ENCODE measurements around the gene MITF.
"Not testable (repeated sequence)": the region's sequence is repeated elsewhere in the genome, so short reads cannot be mapped to it uniquely, and the experiment has no call there.

MITF gene

GRCh38 chr3:69781593-69781992, 42.3 kb downstream of the MITF start:
- Histone ChIP-seq H3K9me3 (ENCODE audit: control insufficient read depth, low read length) (no peaks in the 10 kb centered on the region), H3K36me3 (ENCODE audit: control insufficient read depth, insufficient read depth, low read length) (no peaks in the 10 kb centered on the region), H3K27me3 (replicated peaks; ENCODE audit: control insufficient read depth, insufficient read depth, low read length, poor library complexity, severe bottlenecking) (no peaks in the 10 kb centered on the region), H3K4me1 (ENCODE audit: control insufficient read depth, insufficient read depth, low read length, poor library complexity, severe bottlenecking) (no peaks in the 10 kb centered on the region), H3K4me3 (ENCODE audit: insufficient read depth, low read depth, low read length, poor library complexity, severe bottlenecking) (no peak overlapping the region), H3K27ac (ENCODE audit: insufficient read depth, low read length, poor library complexity, severe bottlenecking) (no peak overlapping the region)
- DNase-seq = no peak

- H3K9me3 ChIP-seq (ENCODE audit: control insufficient read depth, low read length) = no peaks in the 10 kb centered on the region
- H3K36me3 ChIP-seq (ENCODE audit: control insufficient read depth, insufficient read depth, low read length) = no peaks in the 10 kb centered on the region
- no peaks in the 10 kb centered on the region for H3K27me3 ChIP-seq (replicated peaks; ENCODE audit: control insufficient read depth, insufficient read depth, low read length, poor library complexity, severe bottlenecking)
- no peak for DNase-seq
- no peak overlapping the region for H3K4me3 ChIP-seq (ENCODE audit: insufficient read depth, low read depth, low read length, poor library complexity, severe bottlenecking)
- H3K27ac ChIP-seq (ENCODE audit: insufficient read depth, low read length, poor library complexity, severe bottlenecking) = no peak overlapping the region
- H3K4me1 ChIP-seq (ENCODE audit: control insufficient read depth, insufficient read depth, low read length, poor library complexity, severe bottlenecking) = no peaks in the 10 kb centered on the region
These were observed 45.8 kb downstream of the MITF start for GRCh38 chr3:69784954-69785514.

GRCh38 chr3:69785769-69786320, 46.6 kb downstream of the MITF start:
- Histone ChIP-seq H3K27me3 (replicated peaks; ENCODE audit: control insufficient read depth, insufficient read depth, low read length, poor library complexity, severe bottlenecking) (no peaks in the 10 kb centered on the region), H3K4me3 (ENCODE audit: insufficient read depth, low read depth, low read length, poor library complexity, severe bottlenecking) (no peak overlapping the region), H3K9me3 (ENCODE audit: control insufficient read depth, low read length) (no peaks in the 10 kb centered on the region), H3K27ac (ENCODE audit: insufficient read depth, low read length, poor library complexity, severe bottlenecking) (no peak overlapping the region), H3K4me1 (ENCODE audit: control insufficient read depth, insufficient read depth, low read length, poor library complexity, severe bottlenecking) (no peaks in the 10 kb centered on the region), H3K36me3 (ENCODE audit: control insufficient read depth, insufficient read depth, low read length) (no peaks in the 10 kb centered on the region)
- no peak for DNase-seq

GRCh38 chr3:69786854-69787253, 47.6 kb downstream of the MITF start:
- Histone ChIP-seq H3K4me1 (ENCODE audit: control insufficient read depth, insufficient read depth, low read length, poor library complexity, severe bottlenecking) (no peaks in the 10 kb centered on the region), H3K27ac (ENCODE audit: insufficient read depth, low read length, poor library complexity, severe bottlenecking) (no peak overlapping the region), H3K36me3 (ENCODE audit: control insufficient read depth, insufficient read depth, low read length) (no peaks in the 10 kb centered on the region), H3K9me3 (ENCODE audit: control insufficient read depth, low read length) (no peaks in the 10 kb centered on the region), H3K27me3 (replicated peaks; ENCODE audit: control insufficient read depth, insufficient read depth, low read length, poor library complexity, severe bottlenecking) (no peaks in the 10 kb centered on the region), H3K4me3 (ENCODE audit: insufficient read depth, low read depth, low read length, poor library complexity, severe bottlenecking) (no peak overlapping the region)
- DNase-seq = no peak

- H3K4me3 ChIP-seq (ENCODE audit: insufficient read depth, low read depth, low read length, poor library complexity, severe bottlenecking) = no peak overlapping the region
- H3K4me1 ChIP-seq (ENCODE audit: control insufficient read depth, insufficient read depth, low read length, poor library complexity, severe bottlenecking) = no peaks in the 10 kb centered on the region
- H3K27ac ChIP-seq (ENCODE audit: insufficient read depth, low read length, poor library complexity, severe bottlenecking) = no peak overlapping the region
- no peaks in the 10 kb centered on the region for H3K9me3 ChIP-seq (ENCODE audit: control insufficient read depth, low read length)
- H3K36me3 ChIP-seq (ENCODE audit: control insufficient read depth, insufficient read depth, low read length) = no peaks in the 10 kb centered on the region
- no peak for DNase-seq
- H3K27me3 ChIP-seq (replicated peaks; ENCODE audit: control insufficient read depth, insufficient read depth, low read length, poor library complexity, severe bottlenecking) = no peaks in the 10 kb centered on the region
These were observed 48.3 kb downstream of the MITF start for GRCh38 chr3:69787436-69788168.

- DNase-seq = no peak
- H3K4me1 ChIP-seq (ENCODE audit: control insufficient read depth, insufficient read depth, low read length, poor library complexity, severe bottlenecking) = no peaks in the 10 kb centered on the region
- no peak overlapping the region for H3K4me3 ChIP-seq (ENCODE audit: insufficient read depth, low read depth, low read length, poor library complexity, severe bottlenecking)
- H3K27ac ChIP-seq (ENCODE audit: insufficient read depth, low read length, poor library complexity, severe bottlenecking) = no peak overlapping the region
- no peaks in the 10 kb centered on the region for H3K9me3 ChIP-seq (ENCODE audit: control insufficient read depth, low read length)
- no peaks in the 10 kb centered on the region for H3K36me3 ChIP-seq (ENCODE audit: control insufficient read depth, insufficient read depth, low read length)
- H3K27me3 ChIP-seq (replicated peaks; ENCODE audit: control insufficient read depth, insufficient read depth, low read length, poor library complexity, severe bottlenecking) = no peaks in the 10 kb centered on the region
These were observed 51.8 kb downstream of the MITF start for GRCh38 chr3:69791106-69791505.

GRCh38 chr3:69791919-69792399, 52.7 kb downstream of the MITF start:
- Histone ChIP-seq H3K4me3 (ENCODE audit: insufficient read depth, low read depth, low read length, poor library complexity, severe bottlenecking) (no peak overlapping the region), H3K27me3 (replicated peaks; ENCODE audit: control insufficient read depth, insufficient read depth, low read length, poor library complexity, severe bottlenecking) (no peaks in the 10 kb centered on the region), H3K27ac (ENCODE audit: insufficient read depth, low read length, poor library complexity, severe bottlenecking) (no peak overlapping the region), H3K9me3 (ENCODE audit: control insufficient read depth, low read length) (no peaks in the 10 kb centered on the region), H3K36me3 (ENCODE audit: control insufficient read depth, insufficient read depth, low read length) (no peaks in the 10 kb centered on the region), H3K4me1 (ENCODE audit: control insufficient read depth, insufficient read depth, low read length, poor library complexity, severe bottlenecking) (no peaks in the 10 kb centered on the region)
- DNase-seq = no peak

GRCh38 chr3:69796126-69796525, 56.9 kb downstream of the MITF start:
- DNase-seq; H3K4me3 ChIP-seq (ENCODE audit: insufficient read depth, low read depth, low read length, poor library complexity, severe bottlenecking); H3K4me1 ChIP-seq (ENCODE audit: control insufficient read depth, insufficient read depth, low read length, poor library complexity, severe bottlenecking); H3K9me3 ChIP-seq (ENCODE audit: control insufficient read depth, low read length); H3K36me3 ChIP-seq (ENCODE audit: control insufficient read depth, insufficient read depth, low read length); H3K27ac ChIP-seq (ENCODE audit: insufficient read depth, low read length, poor library complexity, severe bottlenecking); H3K27me3 ChIP-seq (replicated peaks; ENCODE audit: control insufficient read depth, insufficient read depth, low read length, poor library complexity, severe bottlenecking): not testable (repeated sequence)

GRCh38 chr3:69803681-69804270, 64.5 kb downstream of the MITF start:
- no peaks in the 10 kb centered on the region for H3K4me1 ChIP-seq (ENCODE audit: control insufficient read depth, insufficient read depth, low read length, poor library complexity, severe bottlenecking)
- no peak overlapping the region for H3K4me3 ChIP-seq (ENCODE audit: insufficient read depth, low read depth, low read length, poor library complexity, severe bottlenecking)
- no peaks in the 10 kb centered on the region for H3K9me3 ChIP-seq (ENCODE audit: control insufficient read depth, low read length)
- H3K27me3 ChIP-seq (replicated peaks; ENCODE audit: control insufficient read depth, insufficient read depth, low read length, poor library complexity, severe bottlenecking) = no peaks in the 10 kb centered on the region
- H3K27ac ChIP-seq (ENCODE audit: insufficient read depth, low read length, poor library complexity, severe bottlenecking) = no peak overlapping the region
- DNase-seq = no peak
- H3K36me3 ChIP-seq (ENCODE audit: control insufficient read depth, insufficient read depth, low read length) = no peaks in the 10 kb centered on the region

- Histone ChIP-seq H3K4me1 (ENCODE audit: control insufficient read depth, insufficient read depth, low read length, poor library complexity, severe bottlenecking) (no peaks in the 10 kb centered on the region), H3K36me3 (ENCODE audit: control insufficient read depth, insufficient read depth, low read length) (no peaks in the 10 kb centered on the region)
- DNase-seq = no peak
These were observed 66.2 kb downstream of the MITF start for GRCh38 chr3:69805491-69805890.

More at GRCh38 chr3:69805491-69805890, 66.2 kb downstream of the MITF start:
- H3K27ac ChIP-seq (ENCODE audit: insufficient read depth, low read length, poor library complexity, severe bottlenecking) = no peak overlapping the region
- no peaks in the 10 kb centered on the region for H3K27me3 ChIP-seq (replicated peaks; ENCODE audit: control insufficient read depth, insufficient read depth, low read length, poor library complexity, severe bottlenecking)
- H3K9me3 ChIP-seq (ENCODE audit: control insufficient read depth, low read length) = no peaks in the 10 kb centered on the region
- no peak overlapping the region for H3K4me3 ChIP-seq (ENCODE audit: insufficient read depth, low read depth, low read length, poor library complexity, severe bottlenecking)

Data from effector memory CD4-positive, alpha-beta T cell (primary cell).